WTC11 (cell line): Measurements from ENCODE around the gene CRYGS. TPM values are rescaled to one million over a fixed set of nuclear protein-coding genes. Genes with fewer than 3 reads are reported as not detected.

Experiments used
- ATAC-seq: fragments of 200-7000 bp; cut with Tn5 transposase; 2 replicates; pipeline ENCODE4 v1.10.0; 2021; ENCODE audit warnings: mild to moderate bottlenecking, moderate library complexity
- CTCF ChIA-PET: fragments of 300-600 bp; sonication (Branson Sonifier 250); formaldehyde crosslinking; loops from one replicate; lab custom pipeline; 2021; ENCODE audit warnings: antibody characterized with exemption; lab: Charles Lee
- POLR2A ChIA-PET: fragments of 350-600 bp; sonication (Branson Sonifier 250); formaldehyde crosslinking; loops from one replicate; lab custom pipeline; 2021; ENCODE audit warnings: antibody characterized with exemption; lab: Charles Lee
- DNase-seq: peaks from one replicate; pipeline ENCODE4 v3.0.0; 2021; ENCODE audit warnings: low spot score
- H3K27ac Mint-ChIP-seq: 2 replicates; pipeline ENCODE4 v1.8.0; 2021; ENCODE audit warnings: mixed read lengths
- H3K27me3 Mint-ChIP-seq: 2 replicates; pipeline ENCODE4 v1.8.0; 2021; ENCODE audit warnings: low read depth, mild to moderate bottlenecking, moderate library complexity, mixed read lengths
- H3K36me3 Mint-ChIP-seq: 2 replicates; pipeline ENCODE4 v1.8.0; 2021; ENCODE audit warnings: mixed read lengths
- H3K4me1 Mint-ChIP-seq: 2 replicates; pipeline ENCODE4 v1.8.0; 2022; ENCODE audit warnings: mixed read lengths
- H3K4me3 Mint-ChIP-seq: 2 replicates; pipeline ENCODE4 v1.8.0; 2021; ENCODE audit warnings: mild to moderate bottlenecking, moderate library complexity, mixed read lengths
- H3K9me3 Mint-ChIP-seq: 2 replicates; pipeline ENCODE4 v1.8.0; 2021; ENCODE audit warnings: mixed read lengths
- ATF1 ChIP-seq: sonication (generic); formaldehyde crosslinking; IDR thresholded peaks from 2 replicates; pipeline ENCODE4 v1.8.1; 2023; ENCODE audit warnings: mild to moderate bottlenecking, moderate library complexity, missing genetic modification reagents
- CBFB ChIP-seq: sonication (generic); formaldehyde crosslinking; IDR thresholded peaks from 2 replicates; pipeline ENCODE4 v1.8.1; 2022; ENCODE audit warnings: mild to moderate bottlenecking, low read depth, missing genetic modification reagents
- CDX4 ChIP-seq: fragments of 250-450 bp; sonication (Bioruptor Pico); IDR thresholded peaks from 2 replicates; pipeline ENCODE4 v1.9.0; 2021; ENCODE audit warnings: moderate library complexity, mild to moderate bottlenecking, inconsistent platforms, borderline replicate concordance
- CREM ChIP-seq: sonication (generic); formaldehyde crosslinking; IDR thresholded peaks from 2 replicates; pipeline ENCODE4 v1.8.1; 2022; ENCODE audit warnings: mild to moderate bottlenecking, missing genetic modification reagents, moderate library complexity
- ESRRA ChIP-seq: sonication (generic); formaldehyde crosslinking; IDR thresholded peaks from 2 replicates; pipeline ENCODE4 v1.8.1; 2022; ENCODE audit warnings: mild to moderate bottlenecking, missing genetic modification reagents, borderline replicate concordance
- FOXP1 ChIP-seq: sonication (generic); formaldehyde crosslinking; IDR thresholded peaks from 2 replicates; pipeline ENCODE4 v1.8.0; 2022; ENCODE audit warnings: missing genetic modification reagents, mild to moderate bottlenecking, moderate library complexity, borderline replicate concordance
- GABPB1 ChIP-seq: sonication (generic); formaldehyde crosslinking; IDR thresholded peaks from 2 replicates; pipeline ENCODE4 v1.8.1; 2023; ENCODE audit warnings: mild to moderate bottlenecking, missing genetic modification reagents
- JAZF1 ChIP-seq: fragments of 250-450 bp; sonication (Bioruptor Pico); IDR thresholded peaks from 2 replicates; pipeline ENCODE4 v1.9.0; 2021; ENCODE audit warnings: moderate library complexity, mild to moderate bottlenecking, inconsistent platforms
- MYBL2 ChIP-seq: sonication (generic); formaldehyde crosslinking; IDR thresholded peaks from 2 replicates; pipeline ENCODE4 v1.8.1; 2023; ENCODE audit warnings: mild to moderate bottlenecking, moderate library complexity, missing genetic modification reagents
- NFE2L1 ChIP-seq: sonication (generic); formaldehyde crosslinking; IDR thresholded peaks from 2 replicates; pipeline ENCODE4 v1.8.1; 2023; ENCODE audit warnings: missing genetic modification reagents
- NR1H2 ChIP-seq: sonication (generic); formaldehyde crosslinking; IDR thresholded peaks from 2 replicates; pipeline ENCODE4 v1.9.0; 2021; ENCODE audit warnings: mild to moderate bottlenecking, moderate library complexity, missing genetic modification reagents
- NR3C1 ChIP-seq: sonication (generic); formaldehyde crosslinking; conservative IDR thresholded peaks from 2 replicates; pipeline ENCODE4 v1.8.1; 2023; ENCODE audit warnings: low read depth, mild to moderate bottlenecking, missing genetic modification reagents
- PRRX2 ChIP-seq: fragments of 250-450 bp; sonication (Bioruptor Pico); IDR thresholded peaks from 2 replicates; pipeline ENCODE4 v1.8.0; 2021; ENCODE audit warnings: mild to moderate bottlenecking
- RELA ChIP-seq: sonication (generic); formaldehyde crosslinking; IDR thresholded peaks from 2 replicates; pipeline ENCODE4 v1.8.1; 2022; ENCODE audit warnings: missing genetic modification reagents, mild to moderate bottlenecking, borderline replicate concordance
- SP1 ChIP-seq: sonication (generic); formaldehyde crosslinking; conservative IDR thresholded peaks from 2 replicates; pipeline ENCODE4 v1.8.1; 2022; ENCODE audit warnings: missing genetic modification reagents
- TEAD1 ChIP-seq: sonication (generic); formaldehyde crosslinking; IDR thresholded peaks from 2 replicates; pipeline ENCODE4 v1.8.0; 2022; ENCODE audit warnings: mild to moderate bottlenecking, missing genetic modification reagents
- ZNF121 ChIP-seq: sonication (generic); formaldehyde crosslinking; IDR thresholded peaks from 2 replicates; pipeline ENCODE4 v1.8.0; 2023; ENCODE audit warnings: missing genetic modification reagents
- ZNF138 ChIP-seq: sonication (generic); formaldehyde crosslinking; conservative IDR thresholded peaks from 2 replicates; pipeline ENCODE4 v1.8.1; 2022; ENCODE audit warnings: mild to moderate bottlenecking, moderate library complexity, missing genetic modification reagents
- ZNF263 ChIP-seq: sonication (generic); formaldehyde crosslinking; IDR thresholded peaks from 2 replicates; pipeline ENCODE4 v1.8.1; 2022; ENCODE audit warnings: low read depth, mild to moderate bottlenecking, moderate library complexity, missing genetic modification reagents
- ZNF423 ChIP-seq: fragments of 250-450 bp; sonication (Bioruptor Pico); IDR thresholded peaks from 2 replicates; pipeline ENCODE4 v2.1.2; 2022; ENCODE audit warnings: mild to moderate bottlenecking, moderate library complexity
- ZNF671 ChIP-seq: fragments of 250-450 bp; sonication (Bioruptor Pico); IDR thresholded peaks from 2 replicates; pipeline ENCODE4 v1.8.0; 2021; ENCODE audit warnings: mild to moderate bottlenecking
- total RNA-seq: library from RNA; stranded (reverse); gene quantifications from 3 replicates; pipeline ENCODE4 v1.2.3, GENCODE V29; 2021
- TF ChIP-seq, protein P1 (sequence below): sonication (generic); formaldehyde crosslinking; conservative IDR thresholded peaks from 2 replicates; pipeline ENCODE4 v1.8.1; 2022; ENCODE audit warnings: mild to moderate bottlenecking, missing genetic modification reagents
- TF ChIP-seq, protein P2 (sequence below): sonication (generic); formaldehyde crosslinking; IDR thresholded peaks from 2 replicates; pipeline ENCODE4 v1.8.1; 2022; ENCODE audit warnings: mild to moderate bottlenecking, moderate library complexity, missing genetic modification reagents
- TF ChIP-seq, protein P3 (sequence below): sonication (generic); formaldehyde crosslinking; IDR thresholded peaks from 2 replicates; pipeline ENCODE4 v1.8.0; 2022; ENCODE audit warnings: missing genetic modification reagents
- TF ChIP-seq, protein P4 (sequence below): fragments of 200-600 bp; IDR thresholded peaks from 2 replicates; pipeline ENCODE4 v1.8.0; 2022; ENCODE audit warnings: antibody characterized with exemption

Gene CRYGS
- total RNA-seq, 1 experiment from 2014 or later: 1.7 TPM

GRCh38 chr3:186515125-186515524, 29.1 kb downstream of the CRYGS start (continued):
- no peak for TF ChIP-seq ZNF263 (CRISPR knock-in tag)
- no peak for TF ChIP-seq GABPB1 (CRISPR knock-in tag)
- TF ChIP-seq, protein P1, sequence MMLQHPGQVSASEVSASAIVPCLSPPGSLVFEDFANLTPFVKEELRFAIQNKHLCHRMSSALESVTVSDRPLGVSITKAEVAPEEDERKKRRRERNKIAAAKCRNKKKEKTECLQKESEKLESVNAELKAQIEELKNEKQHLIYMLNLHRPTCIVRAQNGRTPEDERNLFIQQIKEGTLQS (CRISPR knock-in tag): no peak
- TF ChIP-seq CBFB (CRISPR knock-in tag): no peak
- TF ChIP-seq RELA (CRISPR knock-in tag): no peak
- no peak for TF ChIP-seq MYBL2 (CRISPR knock-in tag)
- no peak for TF ChIP-seq JAZF1
- TF ChIP-seq, protein P2, sequence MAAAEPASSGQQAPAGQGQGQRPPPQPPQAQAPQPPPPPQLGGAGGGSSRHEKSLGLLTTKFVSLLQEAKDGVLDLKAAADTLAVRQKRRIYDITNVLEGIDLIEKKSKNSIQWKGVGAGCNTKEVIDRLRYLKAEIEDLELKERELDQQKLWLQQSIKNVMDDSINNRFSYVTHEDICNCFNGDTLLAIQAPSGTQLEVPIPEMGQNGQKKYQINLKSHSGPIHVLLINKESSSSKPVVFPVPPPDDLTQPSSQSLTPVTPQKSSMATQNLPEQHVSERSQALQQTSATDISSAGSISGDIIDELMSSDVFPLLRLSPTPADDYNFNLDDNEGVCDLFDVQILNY (CRISPR knock-in tag): no peak
- no peak for TF ChIP-seq NFE2L1

- ATAC-seq: peak; percentile 85
- CTCF ChIA-PET: no interaction called here
- H3K27me3 Mint-ChIP-seq: peaks cover 2% of the 10 kb centered on the region
Measured at GRCh38 chr3:186514296-186515002, 29.7 kb downstream of the CRYGS start.

GRCh38 chr3:186513386-186513785, 30.8 kb downstream of the CRYGS start:
- TF ChIP-seq ZNF121 (CRISPR knock-in tag): no peak
- no peak for TF ChIP-seq PRRX2 (CRISPR knock-in tag)
- TF ChIP-seq ATF1 (CRISPR knock-in tag): no peak
- no peak for TF ChIP-seq NR1H2 (CRISPR knock-in tag)
- no peak for TF ChIP-seq ZNF423 (CRISPR knock-in tag)
- TF ChIP-seq, protein P3, sequence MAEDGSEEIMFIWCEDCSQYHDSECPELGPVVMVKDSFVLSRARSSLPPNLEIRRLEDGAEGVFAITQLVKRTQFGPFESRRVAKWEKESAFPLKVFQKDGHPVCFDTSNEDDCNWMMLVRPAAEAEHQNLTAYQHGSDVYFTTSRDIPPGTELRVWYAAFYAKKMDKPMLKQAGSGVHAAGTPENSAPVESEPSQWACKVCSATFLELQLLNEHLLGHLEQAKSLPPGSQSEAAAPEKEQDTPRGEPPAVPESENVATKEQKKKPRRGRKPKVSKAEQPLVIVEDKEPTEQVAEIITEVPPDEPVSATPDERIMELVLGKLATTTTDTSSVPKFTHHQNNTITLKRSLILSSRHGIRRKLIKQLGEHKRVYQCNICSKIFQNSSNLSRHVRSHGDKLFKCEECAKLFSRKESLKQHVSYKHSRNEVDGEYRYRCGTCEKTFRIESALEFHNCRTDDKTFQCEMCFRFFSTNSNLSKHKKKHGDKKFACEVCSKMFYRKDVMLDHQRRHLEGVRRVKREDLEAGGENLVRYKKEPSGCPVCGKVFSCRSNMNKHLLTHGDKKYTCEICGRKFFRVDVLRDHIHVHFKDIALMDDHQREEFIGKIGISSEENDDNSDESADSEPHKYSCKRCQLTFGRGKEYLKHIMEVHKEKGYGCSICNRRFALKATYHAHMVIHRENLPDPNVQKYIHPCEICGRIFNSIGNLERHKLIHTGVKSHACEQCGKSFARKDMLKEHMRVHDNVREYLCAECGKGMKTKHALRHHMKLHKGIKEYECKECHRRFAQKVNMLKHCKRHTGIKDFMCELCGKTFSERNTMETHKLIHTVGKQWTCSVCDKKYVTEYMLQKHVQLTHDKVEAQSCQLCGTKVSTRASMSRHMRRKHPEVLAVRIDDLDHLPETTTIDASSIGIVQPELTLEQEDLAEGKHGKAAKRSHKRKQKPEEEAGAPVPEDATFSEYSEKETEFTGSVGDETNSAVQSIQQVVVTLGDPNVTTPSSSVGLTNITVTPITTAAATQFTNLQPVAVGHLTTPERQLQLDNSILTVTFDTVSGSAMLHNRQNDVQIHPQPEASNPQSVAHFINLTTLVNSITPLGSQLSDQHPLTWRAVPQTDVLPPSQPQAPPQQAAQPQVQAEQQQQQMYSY (CRISPR knock-in tag): no peak
- no peak for TF ChIP-seq CDX4
- TF ChIP-seq CREM (CRISPR knock-in tag): no peak
- TF ChIP-seq JAZF1: no peak
- TF ChIP-seq ZNF138: no peak
- no peak for TF ChIP-seq ZNF671 (CRISPR knock-in tag)
- TF ChIP-seq ESRRA (CRISPR knock-in tag): no peak
- TF ChIP-seq FOXP1 (CRISPR knock-in tag): no peak
- TF ChIP-seq SP1: no peak
- Mint-ChIP-seq H3K9me3 (peaks cover 6% of the 10 kb centered on the region), H3K36me3 (no peaks in the 10 kb centered on the region), H3K4me3 (no peak overlapping the region), H3K27ac (no peak overlapping the region), H3K27me3 (peaks cover 2% of the 10 kb centered on the region), H3K4me1 (peaks cover 5% of the 10 kb centered on the region; the same call in 1 of the 2 replicates)
- POLR2A ChIA-PET: no interaction called here
- CTCF ChIA-PET: interaction anchor here (1.5 kb wide), 1 partner anchor 27 kb away, joined by 7 read pairs; no protein-coding TSS in a partner anchor
- DNase-seq: no peak
- ATAC-seq: no peak

More at GRCh38 chr3:186514296-186515002, 29.7 kb downstream of the CRYGS start:
- H3K36me3 Mint-ChIP-seq: no peaks in the 10 kb centered on the region
- no peak overlapping the region for H3K27ac Mint-ChIP-seq
- H3K4me3 Mint-ChIP-seq: no peak overlapping the region
- DNase-seq: peak; percentile 35
- TF ChIP-seq, protein P4, sequence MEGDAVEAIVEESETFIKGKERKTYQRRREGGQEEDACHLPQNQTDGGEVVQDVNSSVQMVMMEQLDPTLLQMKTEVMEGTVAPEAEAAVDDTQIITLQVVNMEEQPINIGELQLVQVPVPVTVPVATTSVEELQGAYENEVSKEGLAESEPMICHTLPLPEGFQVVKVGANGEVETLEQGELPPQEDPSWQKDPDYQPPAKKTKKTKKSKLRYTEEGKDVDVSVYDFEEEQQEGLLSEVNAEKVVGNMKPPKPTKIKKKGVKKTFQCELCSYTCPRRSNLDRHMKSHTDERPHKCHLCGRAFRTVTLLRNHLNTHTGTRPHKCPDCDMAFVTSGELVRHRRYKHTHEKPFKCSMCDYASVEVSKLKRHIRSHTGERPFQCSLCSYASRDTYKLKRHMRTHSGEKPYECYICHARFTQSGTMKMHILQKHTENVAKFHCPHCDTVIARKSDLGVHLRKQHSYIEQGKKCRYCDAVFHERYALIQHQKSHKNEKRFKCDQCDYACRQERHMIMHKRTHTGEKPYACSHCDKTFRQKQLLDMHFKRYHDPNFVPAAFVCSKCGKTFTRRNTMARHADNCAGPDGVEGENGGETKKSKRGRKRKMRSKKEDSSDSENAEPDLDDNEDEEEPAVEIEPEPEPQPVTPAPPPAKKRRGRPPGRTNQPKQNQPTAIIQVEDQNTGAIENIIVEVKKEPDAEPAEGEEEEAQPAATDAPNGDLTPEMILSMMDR: peak; percentile 67
- TF ChIP-seq NR3C1 (CRISPR knock-in tag) (no peak), TEAD1 (CRISPR knock-in tag) (no peak)
- peaks cover 6% of the 10 kb centered on the region for H3K9me3 Mint-ChIP-seq
- H3K4me1 Mint-ChIP-seq: peaks cover 5% of the 10 kb centered on the region; the same call in 1 of the 2 replicates
- POLR2A ChIA-PET: no interaction called here
